GM21723 (cell line): ENCODE measurements around the gene TBC1D22B.
A peak's percentile ranks its signal among the peaks of the same experiment; 100 is the strongest.
"Not testable (repeated sequence)": the region's sequence is repeated elsewhere in the genome, so short reads cannot be mapped to it uniquely, and the experiment has no call there.

Experiments
- ATAC-seq: cut with Tn5 transposase; IDR thresholded peaks from one replicate; pipeline ENCODE4 v1.9.1; 2021; ENCODE audit warnings: mild to moderate bottlenecking, moderate library complexity; ENCODE audit not compliant: unreplicated experiment

The TBC1D22B gene

DNA sequence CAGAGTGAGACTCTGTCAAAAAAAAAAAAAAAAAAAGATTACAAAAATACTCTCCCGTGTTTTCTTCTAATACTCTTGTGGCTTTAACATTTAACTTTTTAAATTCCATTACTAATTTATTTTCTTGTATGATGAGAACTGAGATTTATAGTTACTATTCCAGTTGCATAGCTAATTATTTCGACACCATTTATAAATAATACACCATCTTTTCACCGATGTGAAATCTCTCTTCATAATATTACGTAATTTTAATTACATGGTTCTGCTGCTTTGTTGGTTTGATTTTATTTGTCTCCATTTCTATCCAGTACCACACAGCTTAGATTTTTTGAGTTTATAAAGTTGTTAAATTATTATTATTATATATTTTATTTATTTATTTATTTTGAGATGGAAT, 42.4 kb downstream of the TBC1D22B start:
- ATAC-seq: no peak

GRCh38 chr6:37302086-37302686, 44.6 kb downstream of the TBC1D22B start:
- no peak for ATAC-seq

DNA sequence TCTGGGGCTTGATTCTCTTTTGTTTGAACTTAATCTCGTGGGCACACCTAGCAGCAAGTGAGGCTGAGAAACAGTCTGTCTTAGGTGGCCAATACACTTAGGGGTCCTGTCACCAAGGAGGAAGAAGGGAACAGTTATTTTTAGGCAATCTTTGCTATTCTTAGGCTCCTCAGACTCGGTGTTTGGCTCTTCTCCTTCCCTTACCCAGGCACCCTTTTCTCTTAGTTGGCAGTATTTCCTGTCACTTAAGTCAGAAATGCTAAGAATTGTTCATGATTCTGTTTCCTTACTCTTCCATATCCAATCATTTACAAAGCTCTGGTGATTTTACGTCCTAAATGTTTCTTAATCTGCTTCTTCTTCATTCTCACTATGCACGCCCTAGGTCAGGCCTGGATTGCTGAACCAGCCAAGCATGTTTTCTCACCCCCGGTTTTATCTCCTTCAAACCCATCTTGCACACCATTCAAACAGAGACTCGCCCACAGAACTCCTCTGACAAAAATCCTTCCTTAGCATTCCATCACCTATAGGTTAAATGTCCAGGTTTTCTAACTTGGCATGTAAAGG, 45.6 kb downstream of the TBC1D22B start:
- ATAC-seq: no peak

DNA sequence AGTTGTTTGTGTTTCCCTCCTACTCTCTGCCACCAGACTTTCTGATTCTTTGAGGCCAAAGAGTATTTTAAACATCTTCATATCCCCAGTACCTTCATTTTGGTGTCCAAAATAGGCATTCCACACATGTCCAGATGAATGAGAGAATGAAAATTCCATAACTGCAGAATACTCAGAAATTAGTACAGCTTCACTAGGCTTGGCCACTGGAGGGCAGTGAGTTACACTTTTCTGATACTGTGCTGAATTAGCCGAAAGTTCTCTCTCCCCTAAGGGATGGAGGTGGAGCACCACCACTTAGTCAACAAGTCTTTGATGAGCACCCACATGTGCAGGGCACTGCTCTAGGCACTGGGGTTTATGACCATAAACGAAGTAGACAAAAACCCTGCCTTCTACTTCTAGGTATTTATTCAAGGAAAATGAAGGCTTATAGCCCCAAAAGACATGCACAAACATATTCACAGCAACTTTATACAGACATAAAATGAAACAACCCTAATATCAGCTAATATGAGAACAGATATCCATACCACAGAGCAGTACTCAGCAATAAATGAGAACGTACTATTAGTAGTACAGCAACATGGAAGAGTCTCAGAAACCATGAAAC, 46.4 kb downstream of the TBC1D22B start:
- no peak for ATAC-seq

GRCh38 chr6:37304766-37305165, 47.2 kb downstream of the TBC1D22B start:
- ATAC-seq: no peak

- no peak for ATAC-seq
Observed at GRCh38 chr6:37305841-37306425, 48.4 kb downstream of the TBC1D22B start.

DNA sequence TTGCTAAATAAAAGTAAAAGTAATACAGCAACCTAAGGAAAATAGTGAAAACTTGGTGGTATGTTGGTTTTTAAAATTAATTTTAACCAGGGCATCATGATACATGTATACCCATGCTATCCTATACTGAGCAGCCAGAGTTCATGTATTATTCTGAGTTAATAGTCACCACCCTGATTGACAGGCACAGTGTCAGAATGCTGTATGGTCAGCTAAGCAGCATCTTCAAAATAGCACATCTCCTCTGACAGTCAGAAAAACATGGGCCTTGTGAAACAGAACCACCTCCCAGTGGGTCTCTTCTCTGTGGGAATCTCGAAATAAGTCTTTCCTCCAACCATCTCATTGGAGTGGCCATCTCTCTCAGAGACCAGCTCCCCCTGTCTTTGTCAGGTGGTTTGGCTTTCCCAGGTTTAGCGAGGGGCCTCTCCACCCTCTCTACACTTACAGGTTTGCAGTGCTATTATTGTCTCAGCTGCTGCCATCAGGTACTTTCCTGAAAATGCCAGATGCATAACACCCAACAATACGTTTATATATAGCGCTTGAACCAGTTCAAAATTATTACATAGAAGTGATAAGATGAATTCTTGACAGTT, 49.2 kb downstream of the TBC1D22B start:
- ATAC-seq: no peak

- ATAC-seq: not testable (repeated sequence)
Observed at GRCh38 chr6:37307484-37307883, 49.9 kb downstream of the TBC1D22B start.

- ATAC-seq: no peak
Observed at GRCh38 chr6:37308069-37308815, 50.7 kb downstream of the TBC1D22B start.

DNA sequence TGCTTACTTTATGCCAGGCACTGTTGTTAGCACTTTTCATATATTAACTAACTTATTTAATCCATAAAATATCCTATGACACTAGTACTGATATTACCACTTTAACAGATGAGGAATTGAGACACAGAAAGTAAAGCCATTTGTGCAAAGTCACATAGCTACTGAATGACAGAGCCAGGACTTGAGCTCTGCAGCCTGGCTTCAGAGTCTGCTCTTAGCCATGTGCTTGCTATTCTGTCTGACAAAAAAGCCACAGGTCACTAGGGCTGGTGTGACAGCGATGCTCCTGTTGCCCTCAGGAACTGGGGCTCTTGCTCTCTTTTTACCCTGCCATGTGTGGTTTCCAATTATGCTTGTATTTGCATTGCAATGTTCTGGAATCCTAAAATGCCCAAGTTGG, 51.5 kb downstream of the TBC1D22B start:
- no peak for ATAC-seq

- no peak for ATAC-seq
Observed at GRCh38 chr6:37309692-37310091, 52.1 kb downstream of the TBC1D22B start.

GRCh38 chr6:37310966-37311365, 53.4 kb downstream of the TBC1D22B start:
- ATAC-seq: no peak

- no peak for ATAC-seq
Observed at GRCh38 chr6:37311741-37312473, 54.3 kb downstream of the TBC1D22B start.

DNA sequence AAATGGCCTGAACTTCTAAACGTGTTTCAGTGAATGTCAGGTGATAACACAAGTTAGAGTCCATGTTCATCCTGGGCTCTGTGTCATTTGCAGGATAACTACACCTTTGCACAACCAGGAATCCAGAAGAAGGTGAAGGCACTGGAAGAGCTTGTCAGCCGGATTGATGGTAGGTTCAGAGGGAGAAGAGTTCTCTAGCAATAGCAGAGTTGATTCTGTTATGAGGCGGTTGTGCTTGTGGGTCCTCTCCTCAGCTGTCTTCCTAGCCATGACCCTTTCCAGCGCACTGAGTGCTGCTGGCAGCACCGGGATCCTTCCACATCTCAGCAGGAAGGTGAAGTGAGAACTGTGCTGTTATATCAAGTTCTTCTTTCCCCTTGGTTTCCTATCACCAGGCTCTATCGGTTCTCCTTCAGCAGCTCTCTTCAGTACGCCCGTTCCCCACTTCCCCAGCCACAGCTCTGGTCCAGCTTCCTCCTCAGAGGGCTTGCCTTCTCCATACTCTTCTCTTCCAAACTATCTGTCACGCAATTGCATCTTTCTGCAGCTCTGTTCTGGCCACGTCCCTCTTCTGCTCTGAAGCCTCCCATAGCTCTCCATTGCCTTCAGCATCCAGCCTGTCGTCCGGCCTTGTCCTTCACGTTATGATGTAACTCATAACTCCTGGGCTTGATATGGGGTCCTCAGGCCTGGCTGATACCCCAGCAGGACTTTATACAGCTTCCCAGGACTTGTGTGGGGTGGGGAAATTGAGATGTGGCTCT, 56.3 kb downstream of the TBC1D22B start:
- ATAC-seq: no peak

DNA sequence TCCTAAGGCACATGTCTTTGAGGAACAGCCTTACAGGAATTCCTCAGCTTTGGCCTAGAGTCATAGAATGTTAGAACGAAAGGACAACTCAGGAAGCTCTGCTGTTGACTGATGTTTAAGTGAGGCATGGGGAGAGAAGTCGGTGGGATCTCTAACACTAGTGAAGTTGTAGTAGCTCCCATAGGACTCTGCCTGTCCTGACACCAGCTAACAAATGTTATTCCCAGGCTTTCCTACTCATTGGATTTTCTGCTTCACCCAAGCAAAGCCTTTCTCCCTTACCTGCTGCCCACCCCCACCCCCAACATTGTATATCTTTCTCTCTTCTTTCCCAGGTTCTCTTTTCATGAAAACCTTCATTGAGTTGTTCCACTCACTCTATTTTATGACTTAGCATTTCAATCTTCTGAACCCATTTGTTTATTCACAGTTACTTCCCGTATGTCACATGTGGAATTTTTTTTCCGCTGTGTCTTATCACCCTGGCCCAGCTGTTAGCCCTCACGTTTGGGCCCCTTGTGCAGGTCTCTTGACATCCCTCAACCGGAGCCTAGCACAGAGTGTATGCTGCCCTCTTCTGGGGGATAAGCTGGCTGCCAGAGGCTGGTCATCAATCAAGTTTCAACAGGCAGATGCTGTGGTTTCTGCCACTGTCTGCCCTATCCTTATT, 57.0 kb downstream of the TBC1D22B start:
- no peak for ATAC-seq

DNA sequence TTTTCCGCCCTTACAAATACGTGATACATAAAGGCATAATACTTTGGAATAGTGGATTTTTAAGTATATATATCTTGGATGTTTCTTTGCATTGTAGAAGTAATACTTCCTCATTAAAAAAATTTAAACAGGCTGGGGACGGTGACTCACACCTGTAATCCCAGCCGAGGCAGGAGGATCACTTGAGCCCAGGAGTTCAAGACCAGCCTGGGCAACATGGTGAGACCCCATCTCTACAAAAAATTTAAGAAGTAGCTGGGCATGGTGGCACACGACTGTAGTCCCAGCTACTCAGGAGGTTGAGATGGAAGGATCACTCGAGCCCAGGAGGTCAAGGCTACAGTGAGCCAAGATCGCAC, 57.6 kb downstream of the TBC1D22B start:
- no peak for ATAC-seq

- no peak for ATAC-seq
Observed at GRCh38 chr6:37316071-37316470, 58.5 kb downstream of the TBC1D22B start.

GRCh38 chr6:37317312-37318038, 59.9 kb downstream of the TBC1D22B start:
- ATAC-seq: peak; percentile 60

- no peak for ATAC-seq
Observed at GRCh38 chr6:37319156-37319555, 61.6 kb downstream of the TBC1D22B start.
